Stomach (tissue), 4 donors: ENCODE results near the gene DDX11.
"Not testable (repeated sequence)": the region's sequence is repeated elsewhere in the genome, so short reads cannot be mapped to it uniquely, and the experiment has no call there.

Source experiments
- POLR2AphosphoS5 ChIP-seq, 3 donors: sonication (generic); formaldehyde crosslinking; IDR thresholded peaks; one replicate each; pipeline ENCODE4 v1.6.1; 2016; ENCODE audit warnings: antibody characterized with exemption in 3 of 3
- TF ChIP-seq, protein P1 (sequence below), 7 experiments: fragments of 450-650 bp in 4 of 7; fragments of 200-600 bp in 3 of 7; sonication (generic) in 3 of 7; IDR thresholded peaks; one replicate each; pipeline ENCODE4 v1.5.1; 2016 to 2019; ENCODE audit warnings: antibody characterized with exemption in 7 of 7, control low read depth in 2 of 7, mild to moderate bottlenecking in 1 of 7

- TF ChIP-seq, protein P1, sequence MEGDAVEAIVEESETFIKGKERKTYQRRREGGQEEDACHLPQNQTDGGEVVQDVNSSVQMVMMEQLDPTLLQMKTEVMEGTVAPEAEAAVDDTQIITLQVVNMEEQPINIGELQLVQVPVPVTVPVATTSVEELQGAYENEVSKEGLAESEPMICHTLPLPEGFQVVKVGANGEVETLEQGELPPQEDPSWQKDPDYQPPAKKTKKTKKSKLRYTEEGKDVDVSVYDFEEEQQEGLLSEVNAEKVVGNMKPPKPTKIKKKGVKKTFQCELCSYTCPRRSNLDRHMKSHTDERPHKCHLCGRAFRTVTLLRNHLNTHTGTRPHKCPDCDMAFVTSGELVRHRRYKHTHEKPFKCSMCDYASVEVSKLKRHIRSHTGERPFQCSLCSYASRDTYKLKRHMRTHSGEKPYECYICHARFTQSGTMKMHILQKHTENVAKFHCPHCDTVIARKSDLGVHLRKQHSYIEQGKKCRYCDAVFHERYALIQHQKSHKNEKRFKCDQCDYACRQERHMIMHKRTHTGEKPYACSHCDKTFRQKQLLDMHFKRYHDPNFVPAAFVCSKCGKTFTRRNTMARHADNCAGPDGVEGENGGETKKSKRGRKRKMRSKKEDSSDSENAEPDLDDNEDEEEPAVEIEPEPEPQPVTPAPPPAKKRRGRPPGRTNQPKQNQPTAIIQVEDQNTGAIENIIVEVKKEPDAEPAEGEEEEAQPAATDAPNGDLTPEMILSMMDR (IDR thresholded peaks at IDR 0.05) = not testable (repeated sequence)
- TF ChIP-seq POLR2AphosphoS5 (IDR thresholded peaks at IDR 0.05) = not testable (repeated sequence)
Measured at GRCh38 chr12:31086032-31086431, 12.4 kb downstream of the DDX11 start.
